Hematopoietic multipotent progenitor cell treated with erythropoietin and hydrocortisone succinate and interleukin-3 and kit ligand, for 4 days (in vitro differentiated cells): ENCODE data around the gene COL5A1.
A peak's percentile ranks its signal among the peaks of the same experiment; 100 is the strongest.

ENCODE experiments used
- DNase-seq: peaks from one replicate; pipeline ENCODE4 v3.0.0-alpha.2; 2015

COL5A1 gene

GRCh38 chr9:134887219-134887618 is 245.6 kb downstream of the COL5A1 start:
- DNase-seq = no peak

- DNase-seq = peak; percentile 70
These were observed 246.3 kb downstream of the COL5A1 start for GRCh38 chr9:134887686-134888602.

GRCh38 chr9:134888603-134889190 is 247.1 kb downstream of the COL5A1 start:
- no peak for DNase-seq

- DNase-seq = peak; percentile 33
These were observed 248.0 kb downstream of the COL5A1 start for GRCh38 chr9:134889386-134890154.

- no peak for DNase-seq
These were observed 248.5 kb downstream of the COL5A1 start for GRCh38 chr9:134890155-134890495.

GRCh38 chr9:134891053-134891452 is 249.4 kb downstream of the COL5A1 start:
- peak; percentile 42 for DNase-seq

- DNase-seq = no peak
These were observed 250.1 kb downstream of the COL5A1 start for GRCh38 chr9:134891713-134892112.

GRCh38 chr9:134892221-134892620 is 250.6 kb downstream of the COL5A1 start:
- no peak for DNase-seq

GRCh38 chr9:134892820-134893420 is 251.3 kb downstream of the COL5A1 start:
- no peak for DNase-seq
